ENCODE data around the gene GLYAT.
"Not testable (repeated sequence)": the region's sequence is repeated elsewhere in the genome, so short reads cannot be mapped to it uniquely, and the experiment has no call there.

GLYAT gene

GRCh38 chr11:58744988-58745704 lies 13.4 kb upstream of the GLYAT start:
- in situ Hi-C loops (cut with MboI; ENCODE audit: low sequenced_read_pairs), result no loop called here

GRCh38 chr11:58742981-58743880 lies 11.5 kb upstream of the GLYAT start:
- in situ Hi-C loops (cut with MboI; ENCODE audit: low sequenced_read_pairs), result no loop called here

- in situ Hi-C loops (cut with MboI; ENCODE audit: low sequenced_read_pairs), result no loop called here
These were observed 10.4 kb upstream of the GLYAT start for GRCh38 chr11:58742140-58742539.

- in situ Hi-C loops (cut with MboI; ENCODE audit: low sequenced_read_pairs), result no loop called here
These were observed 9.4 kb upstream of the GLYAT start for GRCh38 chr11:58741127-58741526.

GRCh38 chr11:58740447-58740846 lies 8.7 kb upstream of the GLYAT start:
- in situ Hi-C loops (cut with MboI; ENCODE audit: low sequenced_read_pairs), result no loop called here

GRCh38 chr11:58739725-58740430 lies 8.1 kb upstream of the GLYAT start:
- in situ Hi-C loops (cut with MboI; ENCODE audit: low sequenced_read_pairs), result no loop called here

GRCh38 chr11:58734681-58735490 lies 3.1 kb upstream of the GLYAT start:
- in situ Hi-C loops (cut with MboI; ENCODE audit: low sequenced_read_pairs), result no loop called here

GRCh38 chr11:58730507-58731089 lies 1.1 kb downstream of the GLYAT start:
- in situ Hi-C loops (cut with MboI; ENCODE audit: low sequenced_read_pairs), result no loop called here

- in situ Hi-C loops (cut with MboI; ENCODE audit: low sequenced_read_pairs), result no loop called here
These were observed 4.3 kb downstream of the GLYAT start for GRCh38 chr11:58727415-58727797.

GRCh38 chr11:58726737-58727414 lies 4.9 kb downstream of the GLYAT start:
- in situ Hi-C loops (cut with MboI; ENCODE audit: low sequenced_read_pairs), result no loop called here

- in situ Hi-C loops (cut with MboI; ENCODE audit: low sequenced_read_pairs), result no loop called here
These were observed 12.2 kb downstream of the GLYAT start for GRCh38 chr11:58719406-58720117.

- in situ Hi-C loops (cut with MboI; ENCODE audit: low sequenced_read_pairs), result no loop called here
These were observed 19.2 kb downstream of the GLYAT start for GRCh38 chr11:58712531-58712930.

GRCh38 chr11:58711832-58712231 lies 19.9 kb downstream of the GLYAT start:
- in situ Hi-C loops (cut with MboI; ENCODE audit: low sequenced_read_pairs), result no loop called here

- in situ Hi-C loops (cut with MboI; ENCODE audit: low sequenced_read_pairs), result no loop called here
These were observed 24.0 kb downstream of the GLYAT start for GRCh38 chr11:58707767-58708166.

- in situ Hi-C loops (cut with MboI; ENCODE audit: low sequenced_read_pairs), result not testable (repeated sequence)
These were observed 34.9 kb downstream of the GLYAT start for GRCh38 chr11:58696825-58697224.

GRCh38 chr11:58693026-58693425 lies 38.7 kb downstream of the GLYAT start:
- in situ Hi-C loops (cut with MboI; ENCODE audit: low sequenced_read_pairs), result no loop called here

GRCh38 chr11:58691675-58692074 lies 40.1 kb downstream of the GLYAT start:
- in situ Hi-C loops (cut with MboI; ENCODE audit: low sequenced_read_pairs), result no loop called here

- in situ Hi-C loops (cut with MboI; ENCODE audit: low sequenced_read_pairs), result no loop called here
These were observed 42.8 kb downstream of the GLYAT start for GRCh38 chr11:58688789-58689503.

All from HL-60/S4 (cell line).